Lower leg skin (tissue), 3 donors: Measurements from ENCODE around the gene ADGRV1.
"Not testable (repeated sequence)": the region's sequence is repeated elsewhere in the genome, so short reads cannot be mapped to it uniquely, and the experiment has no call there.

Experiments used
- POLR2A ChIP-seq, 2 donors: fragments of 450-650 bp; IDR thresholded peaks; one replicate each; pipeline ENCODE4 v1.6.1; 2016 to 2017; ENCODE audit warnings: antibody characterized with exemption in 2 of 2, mild to moderate bottlenecking in 1 of 2, moderate library complexity in 1 of 2
- TF ChIP-seq, protein P1 (sequence below), 3 donors: fragments of 450-650 bp; IDR thresholded peaks; one replicate each; pipeline ENCODE4 v1.5.1; 2016; ENCODE audit warnings: antibody characterized with exemption in 3 of 3, mild to moderate bottlenecking in 3 of 3, moderate library complexity in 2 of 3

DNA sequence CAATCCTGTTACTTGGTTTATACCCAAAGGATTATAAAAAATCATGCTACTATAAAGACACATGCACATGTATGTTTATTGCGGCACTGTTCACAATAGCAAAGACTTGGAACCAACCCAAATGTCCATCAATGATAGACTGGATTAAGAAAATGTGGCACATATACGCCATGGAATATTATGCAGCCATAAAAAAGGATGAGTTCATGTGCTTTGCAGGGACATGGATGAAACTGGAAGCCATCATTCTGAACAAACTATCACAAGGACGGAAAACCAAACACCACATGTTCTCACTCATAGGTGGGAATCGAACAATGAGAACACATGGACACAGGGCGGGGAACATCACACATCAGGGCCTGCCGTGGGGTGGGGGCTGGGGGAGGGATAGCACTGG, 34.5 kb downstream of the ADGRV1 start:
- TF ChIP-seq, protein P1, sequence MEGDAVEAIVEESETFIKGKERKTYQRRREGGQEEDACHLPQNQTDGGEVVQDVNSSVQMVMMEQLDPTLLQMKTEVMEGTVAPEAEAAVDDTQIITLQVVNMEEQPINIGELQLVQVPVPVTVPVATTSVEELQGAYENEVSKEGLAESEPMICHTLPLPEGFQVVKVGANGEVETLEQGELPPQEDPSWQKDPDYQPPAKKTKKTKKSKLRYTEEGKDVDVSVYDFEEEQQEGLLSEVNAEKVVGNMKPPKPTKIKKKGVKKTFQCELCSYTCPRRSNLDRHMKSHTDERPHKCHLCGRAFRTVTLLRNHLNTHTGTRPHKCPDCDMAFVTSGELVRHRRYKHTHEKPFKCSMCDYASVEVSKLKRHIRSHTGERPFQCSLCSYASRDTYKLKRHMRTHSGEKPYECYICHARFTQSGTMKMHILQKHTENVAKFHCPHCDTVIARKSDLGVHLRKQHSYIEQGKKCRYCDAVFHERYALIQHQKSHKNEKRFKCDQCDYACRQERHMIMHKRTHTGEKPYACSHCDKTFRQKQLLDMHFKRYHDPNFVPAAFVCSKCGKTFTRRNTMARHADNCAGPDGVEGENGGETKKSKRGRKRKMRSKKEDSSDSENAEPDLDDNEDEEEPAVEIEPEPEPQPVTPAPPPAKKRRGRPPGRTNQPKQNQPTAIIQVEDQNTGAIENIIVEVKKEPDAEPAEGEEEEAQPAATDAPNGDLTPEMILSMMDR (IDR thresholded peaks at IDR 0.05): not testable (repeated sequence)
- not testable (repeated sequence) for TF ChIP-seq POLR2A (IDR thresholded peaks at IDR 0.05)
